Right lobe of liver (tissue), 6 donors: Measurements from ENCODE around the gene GNB1. TPM values are rescaled to one million over a fixed set of nuclear protein-coding genes. Genes with fewer than 3 reads are reported as not detected.

Source experiments
- ATAC-seq, 4 donors: fragments of 200-7000 bp; cut with Tn5 transposase; one replicate each; pipeline ENCODE4 v1.9.1; 2020; ENCODE audit warnings: mild to moderate bottlenecking in 4 of 4, moderate library complexity in 4 of 4
- DNase-seq, 3 donors: peaks; one replicate each; pipeline ENCODE4 v3.0.0-alpha.2; 2020
- H3K27ac ChIP-seq, 3 donors: fragments of 200-600 bp; one replicate each; pipeline ENCODE4 v1.8.0; 2022
- H3K27me3 ChIP-seq, 2 donors: fragments of 200-600 bp; one replicate each; pipeline ENCODE4 v1.8.0; 2022
- H3K36me3 ChIP-seq, 4 donors: fragments of 200-600 bp; sonication (generic) in 1 of 4; one replicate each; pipeline versions ENCODE4 v1.5.1 to v1.8.0; 2017 to 2022; ENCODE audit warnings: control low read depth in 1 of 4
- H3K4me1 ChIP-seq, 4 donors: fragments of 200-600 bp; sonication (generic) in 1 of 4; one replicate each; pipeline versions ENCODE4 v1.5.1 to v1.8.0; 2017 to 2022; ENCODE audit warnings: control low read depth in 1 of 4
- H3K4me3 ChIP-seq, 3 donors: fragments of 200-600 bp; one replicate each; pipeline ENCODE4 v1.8.0; 2022
- H3K9me3 ChIP-seq, 4 donors: fragments of 200-600 bp; sonication (generic) in 1 of 4; one replicate each; pipeline versions ENCODE4 v1.5.1 to v1.8.0; 2017 to 2022; ENCODE audit warnings: control low read depth in 1 of 4
- CTCF ChIP-seq, 4 donors: fragments of 200-600 bp in 3 of 4; fragments of 450-650 bp in 1 of 4; IDR thresholded peaks; one replicate each; pipeline versions ENCODE4 v1.5.1 to v1.8.0; 2016 to 2022; ENCODE audit warnings: antibody characterized with exemption in 4 of 4, mild to moderate bottlenecking in 2 of 4
- POLR2A ChIP-seq: fragments of 450-650 bp; IDR thresholded peaks from one replicate; pipeline ENCODE4 v1.6.1; 2017; ENCODE audit warnings: antibody characterized with exemption, mild to moderate bottlenecking
- WGBS: methylation state at CpG from one replicate; pipeline ENCODE4 v1.1.6; 2018; ENCODE audit warnings: low coverage, low lambda C conversion rate; ENCODE audit not compliant: insufficient coverage; ENCODE audit errors: missing lambda C conversion rate; 5-methylcytosine and 5-hydroxymethylcytosine counted together
- intact Hi-C, 2 donors: fragments of 100-400 bp; cut with DNase I; formaldehyde crosslinking; loops; one replicate each; pipeline versions ENCODE4 v1.11.2 to v1.14.1; 2022
- total RNA-seq, 6 experiments: library from RNA; depleted of rRNA in 2 of 6; stranded (reverse); fragments of >200 nt in 2 of 6; fragmentation: NEBNext Ultra II Directional in 3 of 6; extraction: Animal tissue kit (Norgen Biotek cat#: 25700) in 3 of 6; gene quantifications; one replicate each; pipeline versions ENCODE4 v1.1.0 to v1.2.4, GENCODE V29; 2016 to 2023
- donor health status: DM: no; HTN: yes; CAD: no.
- donor health status: DM: no; HTN: no; CAD: no.
- donor health status: DM: no; HTN: no; CAD: no.
- donor health status: DM: no; HTN: yes; CAD: no.
- donor health status: DM: no; HTN: yes; CAD: no.

GNB1 gene
- total RNA-seq, 6 experiments from 2014 or later, result 85.9 to 147 (median 104) TPM

DNA sequence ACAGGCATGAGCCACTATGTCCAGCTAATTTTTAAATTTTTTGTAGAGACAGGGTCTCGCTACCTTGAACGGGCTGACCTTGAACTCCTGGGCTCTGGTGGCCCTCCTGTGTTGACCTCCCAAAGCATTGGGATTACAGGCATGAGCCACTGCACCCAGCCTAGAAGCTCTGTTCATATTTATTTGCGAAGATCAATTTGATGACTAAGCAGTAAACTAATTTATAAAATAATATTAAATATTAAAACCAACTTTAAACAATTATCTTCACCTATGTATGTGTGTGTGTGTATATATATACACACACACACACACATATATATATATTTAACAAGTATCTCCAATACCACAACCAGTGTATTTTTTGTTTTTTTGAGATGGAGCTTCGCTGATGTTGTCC, 117.0 kb downstream of the GNB1 start:
- Histone ChIP-seq H3K27ac (no peak overlapping the region), H3K9me3 (no peaks in the 10 kb centered on the region), H3K27me3 (no peaks in the 10 kb centered on the region), H3K36me3 (peaks cover 0 to 11% (median under 1%) of the 10 kb centered on the region in 4 donors), H3K4me1 (peaks cover 0 to 40% (median 18%) of the 10 kb centered on the region in 4 donors), H3K4me3 (no peak overlapping the region)
- WGBS, result 46% methylated on average over 4 of the region's 4 CpGs
- intact Hi-C loops, result no loop called here
- ATAC-seq (no peak), DNase-seq (peak in 1 of 3 donors; percentile 10)
- TF ChIP-seq CTCF (IDR thresholded peaks at IDR 0.05) (no peak), POLR2A (no peak)

DNA sequence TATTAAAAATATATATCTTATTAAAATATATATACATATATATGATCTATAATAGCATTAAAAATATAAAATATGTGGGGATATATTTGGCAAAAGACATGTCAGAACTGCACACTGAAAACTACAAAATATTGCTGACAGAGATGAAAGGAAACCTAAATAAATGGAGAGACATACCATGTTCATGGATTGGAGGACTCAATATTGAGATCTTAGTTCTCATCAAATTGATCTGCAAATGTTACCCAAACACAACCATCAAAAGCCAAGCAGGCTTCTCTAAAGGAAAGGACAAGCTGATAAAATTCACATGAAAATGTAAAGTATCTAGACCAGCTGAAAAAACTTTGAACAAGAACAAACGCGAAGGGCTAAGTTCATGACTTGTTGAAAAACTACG, 119.8 kb downstream of the GNB1 start:
- intact Hi-C loops, result no loop called here
- WGBS, result 97% methylated on average over 3 of the region's 3 CpGs
- TF ChIP-seq CTCF (IDR thresholded peaks at IDR 0.05) (no peak), POLR2A (no peak)
- Histone ChIP-seq H3K27ac (no peak overlapping the region), H3K27me3 (no peaks in the 10 kb centered on the region), H3K9me3 (no peaks in the 10 kb centered on the region), H3K4me3 (no peak overlapping the region), H3K36me3 (peaks cover 0 to 14% (median under 1%) of the 10 kb centered on the region in 4 donors), H3K4me1 (peaks cover 0 to 41% (median 17%) of the 10 kb centered on the region in 4 donors)
- DNase-seq, result no peak
- no peak for ATAC-seq

GRCh38 chr1:1770102-1770501, 120.8 kb downstream of the GNB1 start:
- no peak overlapping the region for H3K27ac ChIP-seq
- intact Hi-C loops, result no loop called here
- TF ChIP-seq CTCF (IDR thresholded peaks at IDR 0.05), result no peak
- DNase-seq (no peak), ATAC-seq (no peak)
- no peaks in the 10 kb centered on the region for H3K9me3 ChIP-seq
- H3K4me1 ChIP-seq, result peaks cover 0 to 38% (median 17%) of the 10 kb centered on the region in 4 donors
- WGBS, result 100% methylated on average over 3 of the region's 3 CpGs
- no peaks in the 10 kb centered on the region for H3K27me3 ChIP-seq
- no peak overlapping the region for H3K4me3 ChIP-seq
- peaks cover 0 to 14% (median under 1%) of the 10 kb centered on the region in 4 donors for H3K36me3 ChIP-seq

GRCh38 chr1:1768249-1768992, 122.5 kb downstream of the GNB1 start:
- Histone ChIP-seq H3K4me1 (peaks cover 0 to 44% (median 20%) of the 10 kb centered on the region in 4 donors), H3K27ac (peak overlapping the region in 2 of 3 donors; percentile 67 to 79), H3K36me3 (peaks cover 0 to 14% (median under 1%) of the 10 kb centered on the region in 4 donors), H3K27me3 (no peaks in the 10 kb centered on the region), H3K9me3 (no peaks in the 10 kb centered on the region), H3K4me3 (peak overlapping the region in 1 of 3 donors; percentile 7)
- DNase-seq (peak; percentile 15 to 60 (median 51)), ATAC-seq (peak; percentile 5 to 42 (median 12))
- TF ChIP-seq POLR2A, result no peak
- no peak for TF ChIP-seq CTCF (IDR thresholded peaks at IDR 0.05)
- intact Hi-C loops, result no loop called here
- 50% methylated on average over 7 of the region's 7 CpGs for WGBS
